ENCODE measurements around the gene MRPL50.
"Not testable (repeated sequence)": the region's sequence is repeated elsewhere in the genome, so short reads cannot be mapped to it uniquely, and the experiment has no call there.

Gene MRPL50

GRCh38 chr9:101384873-101385536 is 13.4 kb downstream of the MRPL50 start, which contains the start of gene BAAT:
Gene BAAT (minus strand): TSS chr9:101385006. CDS start chr9:101371404, 13,602 bp downstream.
- not testable (repeated sequence) for H2AFZ ChIP-seq (ENCODE audit: insufficient read depth, low read length, poor library complexity); H3K27me3 ChIP-seq (ENCODE audit: insufficient read depth, low read length); DNase-seq; H4K12ac ChIP-seq (ENCODE audit: low read depth, low read length); H2BK12ac ChIP-seq (ENCODE audit: low read length); H3K4me2 ChIP-seq (ENCODE audit: low read length); H3K14ac ChIP-seq (ENCODE audit: low read length); H4K91ac ChIP-seq (ENCODE audit: low read depth, low read length); H3K4ac ChIP-seq (ENCODE audit: low read depth, low read length); H3K4me3 ChIP-seq (ENCODE audit: low read depth, low read length); H3K36me3 ChIP-seq (ENCODE audit: control insufficient read depth in 1 of 2, insufficient read depth in 2 of 2, low read length in 2 of 2); H4K8ac ChIP-seq (ENCODE audit: low read depth, low read length); H3K79me1 ChIP-seq (ENCODE audit: low read length); H3K4me1 ChIP-seq (ENCODE audit: control insufficient read depth in 1 of 2, insufficient read depth in 2 of 2, low read length in 2 of 2); H2AK5ac ChIP-seq (ENCODE audit: low read length); H2BK5ac ChIP-seq (ENCODE audit: low read depth, low read length, poor library complexity); H3K27ac ChIP-seq (ENCODE audit: low read depth, low read length); H3K79me2 ChIP-seq (ENCODE audit: control insufficient read depth, insufficient read depth, low read length, poor library complexity); H3K9ac ChIP-seq (ENCODE audit: low read length); H3K23ac ChIP-seq (ENCODE audit: low read length); H3K9me3 ChIP-seq (ENCODE audit: insufficient read depth, low read depth, low read length); H3K18ac ChIP-seq (ENCODE audit: low read length); H2BK120ac ChIP-seq (ENCODE audit: insufficient read depth, low read length, poor library complexity)
- no CpG with 5 or more reads among the region's 11 CpGs for WGBS (ENCODE audit: extremely low coverage, insufficient coverage, insufficient read length)

GRCh38 chr9:101383361-101383760 is 15.1 kb downstream of the MRPL50 start:
- Histone ChIP-seq H4K12ac (ENCODE audit: low read depth, low read length) (no peak overlapping the region), H3K79me1 (ENCODE audit: low read length) (no peaks in the 10 kb centered on the region), H4K91ac (ENCODE audit: low read depth, low read length) (no peak overlapping the region), H3K4ac (ENCODE audit: low read depth, low read length) (no peak overlapping the region), H3K18ac (ENCODE audit: low read length) (no peak overlapping the region), H3K27me3 (ENCODE audit: insufficient read depth, low read length) (no peaks in the 10 kb centered on the region), H2BK12ac (ENCODE audit: low read length) (no peak overlapping the region), H3K4me3 (ENCODE audit: low read depth, low read length) (no peak overlapping the region), H2BK5ac (ENCODE audit: low read depth, low read length, poor library complexity) (no peak overlapping the region), H3K9me3 (ENCODE audit: insufficient read depth, low read depth, low read length) (no peaks in the 10 kb centered on the region), H3K27ac (ENCODE audit: low read depth, low read length) (no peak overlapping the region), H3K14ac (ENCODE audit: low read length) (no peak overlapping the region), H3K23ac (ENCODE audit: low read length) (no peak overlapping the region), H3K79me2 (ENCODE audit: control insufficient read depth, insufficient read depth, low read length, poor library complexity) (no peaks in the 10 kb centered on the region), H4K8ac (ENCODE audit: low read depth, low read length) (no peak overlapping the region), H3K36me3 (ENCODE audit: control insufficient read depth in 1 of 2, insufficient read depth in 2 of 2, low read length in 2 of 2) (peaks cover 0 to 1% of the 10 kb centered on the region in 2 experiments), H2AFZ (ENCODE audit: insufficient read depth, low read length, poor library complexity) (no peak overlapping the region), H3K9ac (ENCODE audit: low read length) (no peak overlapping the region), H2AK5ac (ENCODE audit: low read length) (no peak overlapping the region), H2BK120ac (ENCODE audit: insufficient read depth, low read length, poor library complexity) (no peak overlapping the region), H3K4me1 (ENCODE audit: control insufficient read depth in 1 of 2, insufficient read depth in 2 of 2, low read length in 2 of 2) (peaks cover 0 to 3% of the 10 kb centered on the region in 2 experiments), H3K4me2 (ENCODE audit: low read length) (no peak overlapping the region)
- DNase-seq: no peak
- WGBS (ENCODE audit: extremely low coverage, insufficient coverage, insufficient read length): no CpG with 5 or more reads among the region's 2 CpGs

GRCh38 chr9:101381833-101382342 is 16.5 kb downstream of the MRPL50 start:
- no peak overlapping the region for H3K9ac ChIP-seq (ENCODE audit: low read length)
- no peak overlapping the region for H2AK5ac ChIP-seq (ENCODE audit: low read length)
- H2BK12ac ChIP-seq (ENCODE audit: low read length): no peak overlapping the region
- peaks cover 0 to 3% of the 10 kb centered on the region in 2 experiments for H3K4me1 ChIP-seq (ENCODE audit: control insufficient read depth in 1 of 2, insufficient read depth in 2 of 2, low read length in 2 of 2)
- no peak overlapping the region for H2BK5ac ChIP-seq (ENCODE audit: low read depth, low read length, poor library complexity)
- no peaks in the 10 kb centered on the region for H3K79me2 ChIP-seq (ENCODE audit: control insufficient read depth, insufficient read depth, low read length, poor library complexity)
- no peak overlapping the region for H3K23ac ChIP-seq (ENCODE audit: low read length)
- no peak overlapping the region for H3K4ac ChIP-seq (ENCODE audit: low read depth, low read length)
- H4K91ac ChIP-seq (ENCODE audit: low read depth, low read length): no peak overlapping the region
- H3K4me3 ChIP-seq (ENCODE audit: low read depth, low read length): no peak overlapping the region
- peaks cover 0 to 1% of the 10 kb centered on the region in 2 experiments for H3K36me3 ChIP-seq (ENCODE audit: control insufficient read depth in 1 of 2, insufficient read depth in 2 of 2, low read length in 2 of 2)
- H3K18ac ChIP-seq (ENCODE audit: low read length): no peak overlapping the region
- H3K79me1 ChIP-seq (ENCODE audit: low read length): no peaks in the 10 kb centered on the region
- H2BK120ac ChIP-seq (ENCODE audit: insufficient read depth, low read length, poor library complexity): no peak overlapping the region
- H2AFZ ChIP-seq (ENCODE audit: insufficient read depth, low read length, poor library complexity): no peak overlapping the region
- H4K12ac ChIP-seq (ENCODE audit: low read depth, low read length): no peak overlapping the region
- no peak overlapping the region for H4K8ac ChIP-seq (ENCODE audit: low read depth, low read length)
- no peaks in the 10 kb centered on the region for H3K27me3 ChIP-seq (ENCODE audit: insufficient read depth, low read length)
- no peak overlapping the region for H3K27ac ChIP-seq (ENCODE audit: low read depth, low read length)
- DNase-seq: no peak
- H3K4me2 ChIP-seq (ENCODE audit: low read length): no peak overlapping the region
- no CpG with 5 or more reads among the region's 2 CpGs for WGBS (ENCODE audit: extremely low coverage, insufficient coverage, insufficient read length)
- no peaks in the 10 kb centered on the region for H3K9me3 ChIP-seq (ENCODE audit: insufficient read depth, low read depth, low read length)
- H3K14ac ChIP-seq (ENCODE audit: low read length): no peak overlapping the region

GRCh38 chr9:101381118-101381517 is 17.3 kb downstream of the MRPL50 start:
- H2AK5ac ChIP-seq (ENCODE audit: low read length): no peak overlapping the region
- no peaks in the 10 kb centered on the region for H3K79me2 ChIP-seq (ENCODE audit: control insufficient read depth, insufficient read depth, low read length, poor library complexity)
- no peak overlapping the region for H3K18ac ChIP-seq (ENCODE audit: low read length)
- no peak overlapping the region for H3K23ac ChIP-seq (ENCODE audit: low read length)
- H3K4me3 ChIP-seq (ENCODE audit: low read depth, low read length): no peak overlapping the region
- no peak for DNase-seq
- no peak overlapping the region for H2AFZ ChIP-seq (ENCODE audit: insufficient read depth, low read length, poor library complexity)
- no peak overlapping the region for H2BK12ac ChIP-seq (ENCODE audit: low read length)
- no peak overlapping the region for H3K4me2 ChIP-seq (ENCODE audit: low read length)
- H4K91ac ChIP-seq (ENCODE audit: low read depth, low read length): no peak overlapping the region
- H3K36me3 ChIP-seq (ENCODE audit: control insufficient read depth in 1 of 2, insufficient read depth in 2 of 2, low read length in 2 of 2): peaks cover 0 to 1% of the 10 kb centered on the region in 2 experiments
- H3K14ac ChIP-seq (ENCODE audit: low read length): no peak overlapping the region
- H2BK120ac ChIP-seq (ENCODE audit: insufficient read depth, low read length, poor library complexity): no peak overlapping the region
- H2BK5ac ChIP-seq (ENCODE audit: low read depth, low read length, poor library complexity): no peak overlapping the region
- H3K79me1 ChIP-seq (ENCODE audit: low read length): no peaks in the 10 kb centered on the region
- WGBS (ENCODE audit: extremely low coverage, insufficient coverage, insufficient read length): no CpG with 5 or more reads among the region's 3 CpGs
- no peak overlapping the region for H4K8ac ChIP-seq (ENCODE audit: low read depth, low read length)
- no peaks in the 10 kb centered on the region for H3K9me3 ChIP-seq (ENCODE audit: insufficient read depth, low read depth, low read length)
- no peaks in the 10 kb centered on the region for H3K27me3 ChIP-seq (ENCODE audit: insufficient read depth, low read length)
- H3K9ac ChIP-seq (ENCODE audit: low read length): no peak overlapping the region
- no peak overlapping the region for H3K4ac ChIP-seq (ENCODE audit: low read depth, low read length)
- H3K27ac ChIP-seq (ENCODE audit: low read depth, low read length): no peak overlapping the region
- no peak overlapping the region for H4K12ac ChIP-seq (ENCODE audit: low read depth, low read length)
- H3K4me1 ChIP-seq (ENCODE audit: control insufficient read depth in 1 of 2, insufficient read depth in 2 of 2, low read length in 2 of 2): peaks cover 0 to 3% of the 10 kb centered on the region in 2 experiments

Measured in trophoblast cell (in vitro differentiated cells and primary cell).